OCI-LY1 (cell line): ENCODE results near the gene GNAT1.

Experiments used
- CTCF ChIP-seq: fragments of 200-600 bp; sonication (generic), shearing (Covaris generic); IDR thresholded peaks from 2 replicates; pipeline ENCODE4 v1.5.1; 2017; ENCODE audit warnings: mild to moderate bottlenecking, antibody characterized with exemption, low read length, moderate library complexity, mixed read lengths
- EZH2 ChIP-seq: fragments of 200-600 bp; sonication (generic), shearing (Covaris generic); IDR thresholded peaks from 2 replicates; pipeline ENCODE4 v1.8.0; 2017; ENCODE audit warnings: borderline replicate concordance, mixed run types, mild to moderate bottlenecking, antibody characterized with exemption, low read length, moderate library complexity, mixed read lengths

GRCh38 chr3:50242381-50242770 is 51.0 kb downstream of the GNAT1 start:
- no peak for TF ChIP-seq CTCF
- no peak for TF ChIP-seq EZH2
